ENCODE measurements around the gene YY2. TPM values are rescaled to one million over a fixed set of nuclear protein-coding genes. Genes with fewer than 3 reads are reported as not detected.

Gene YY2
- total and polyA plus RNA-seq, 9 of the 15 experiments (the other 6 are each of a cell fraction or from before 2014, with no cell fraction given), result 0.77 to 2.2 (median 1.1) TPM

DNA sequence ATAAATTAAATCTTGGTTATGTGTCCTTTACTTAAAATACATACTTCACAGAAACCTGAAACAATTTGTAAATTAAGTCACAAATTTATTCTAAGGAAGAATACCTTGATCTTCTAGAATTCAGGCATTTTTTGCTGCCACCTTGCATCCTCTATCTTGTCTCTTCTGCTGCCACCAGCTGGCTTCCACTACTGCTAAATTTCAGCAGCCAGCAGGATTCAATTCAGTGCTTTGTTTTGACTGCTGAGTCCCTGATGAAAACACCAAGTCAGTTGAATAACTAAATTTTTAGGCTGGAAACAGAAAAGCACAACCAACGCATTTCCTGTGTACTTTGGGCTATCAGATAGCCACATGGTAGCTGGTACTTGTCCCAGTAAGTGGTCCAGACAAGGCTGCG is 18.7 kb upstream of the YY2 start:
- Histone ChIP-seq H3K4me2 (ENCODE audit: insufficient read depth, low read length) (no peak overlapping the region), H2AFZ (ENCODE audit: low read depth, low read length) (no peak overlapping the region), H3K9me3 (replicated peaks; ENCODE audit: control insufficient read depth, insufficient read depth, low read depth, low read length) (no peaks in the 10 kb centered on the region), H3K4me3 (no peak overlapping the region), H3K9me1 (ENCODE audit: control insufficient read depth, insufficient read depth, low read length) (no peaks in the 10 kb centered on the region), H3K36me3 (ENCODE audit: control insufficient read depth, insufficient read depth, low read length) (no peaks in the 10 kb centered on the region), H3K4me1 (replicated peaks in 1 of 2; ENCODE audit: control insufficient read depth in 2 of 2, insufficient read depth in 2 of 2, low read length in 2 of 2) (no peaks in the 10 kb centered on the region), H3K27ac (ENCODE audit: extremely low read depth, low read depth, low read length) (no peak overlapping the region), H3K9ac (ENCODE audit: insufficient read depth in 1 of 2, low read depth in 2 of 2, low read length in 2 of 2) (no peak overlapping the region), H4K20me1 (replicated peaks; ENCODE audit: control insufficient read depth, insufficient read depth, low read length) (no peaks in the 10 kb centered on the region), H3K79me2 (ENCODE audit: control insufficient read depth, insufficient read depth, low read length) (peaks cover 17% of the 10 kb centered on the region), H3K27me3 (ENCODE audit: control insufficient read depth in 2 of 2, insufficient read depth in 2 of 2, low read length in 2 of 2) (no peaks in the 10 kb centered on the region)
- no peak for FAIRE-seq
- intact Hi-C loops (cut with micrococcal nuclease), result loop anchor here (5.0 to 10.0 kb wide), 3 partner anchors 105 to 908 kb away; partner anchors contain the start of gene SMS
- in situ Hi-C loops (cut with MboI), result no loop called here
- ChIA-PET CTCF (ENCODE audit: low intra/inter-chr PET ratio) (no interaction called here), POLR2A (no interaction called here)
- WGBS (ENCODE audit: insufficient coverage, low coverage, missing lambda C conversion rate), result 0% methylated on average over 2 of the region's 2 CpGs
- ATAC-seq, result no peak
- no TSS peak for BruUV-seq (replicated peaks)
- DNase-seq (ENCODE audit: extremely low read depth in 1 of 4, low spot score in 3 of 4), result no peak
- TF ChIP-seq TBL1XR1 (IDR thresholded peaks at IDR 0.05; ENCODE audit: low read length in 2 of 2) (no peak), HEY1 (CRISPR knock-in tag; IDR thresholded peaks at IDR 0.05; ENCODE audit: borderline replicate concordance) (no peak), ZNF766 (CRISPR knock-in tag; conservative IDR thresholded peaks at IDR 0.05) (no peak), MTA3 (IDR thresholded peaks at IDR 0.05; ENCODE audit: borderline replicate concordance) (no peak), PHB (CRISPR knock-in tag; IDR thresholded peaks at IDR 0.05) (no peak), CBX8 (IDR thresholded peaks at IDR 0.05; ENCODE audit: borderline replicate concordance, extremely low read depth, low read depth, low read length, poor library complexity, severe bottlenecking) (no peak), ZNF354B (CRISPR knock-in tag; IDR thresholded peaks at IDR 0.05) (no peak), ZNF785 (CRISPR knock-in tag; IDR thresholded peaks at IDR 0.05) (no peak), PTRF (tag; IDR thresholded peaks at IDR 0.05) (no peak), ETS2 (tag; IDR thresholded peaks at IDR 0.05; ENCODE audit: borderline replicate concordance, poor library complexity, severe bottlenecking) (no peak)
- TF ChIP-seq, protein P1, sequence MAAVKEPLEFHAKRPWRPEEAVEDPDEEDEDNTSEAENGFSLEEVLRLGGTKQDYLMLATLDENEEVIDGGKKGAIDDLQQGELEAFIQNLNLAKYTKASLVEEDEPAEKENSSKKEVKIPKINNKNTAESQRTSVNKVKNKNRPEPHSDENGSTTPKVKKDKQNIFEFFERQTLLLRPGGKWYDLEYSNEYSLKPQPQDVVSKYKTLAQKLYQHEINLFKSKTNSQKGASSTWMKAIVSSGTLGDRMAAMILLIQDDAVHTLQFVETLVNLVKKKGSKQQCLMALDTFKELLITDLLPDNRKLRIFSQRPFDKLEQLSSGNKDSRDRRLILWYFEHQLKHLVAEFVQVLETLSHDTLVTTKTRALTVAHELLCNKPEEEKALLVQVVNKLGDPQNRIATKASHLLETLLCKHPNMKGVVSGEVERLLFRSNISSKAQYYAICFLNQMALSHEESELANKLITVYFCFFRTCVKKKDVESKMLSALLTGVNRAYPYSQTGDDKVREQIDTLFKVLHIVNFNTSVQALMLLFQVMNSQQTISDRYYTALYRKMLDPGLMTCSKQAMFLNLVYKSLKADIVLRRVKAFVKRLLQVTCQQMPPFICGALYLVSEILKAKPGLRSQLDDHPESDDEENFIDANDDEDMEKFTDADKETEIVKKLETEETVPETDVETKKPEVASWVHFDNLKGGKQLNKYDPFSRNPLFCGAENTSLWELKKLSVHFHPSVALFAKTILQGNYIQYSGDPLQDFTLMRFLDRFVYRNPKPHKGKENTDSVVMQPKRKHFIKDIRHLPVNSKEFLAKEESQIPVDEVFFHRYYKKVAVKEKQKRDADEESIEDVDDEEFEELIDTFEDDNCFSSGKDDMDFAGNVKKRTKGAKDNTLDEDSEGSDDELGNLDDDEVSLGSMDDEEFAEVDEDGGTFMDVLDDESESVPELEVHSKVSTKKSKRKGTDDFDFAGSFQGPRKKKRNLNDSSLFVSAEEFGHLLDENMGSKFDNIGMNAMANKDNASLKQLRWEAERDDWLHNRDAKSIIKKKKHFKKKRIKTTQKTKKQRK (IDR thresholded peaks at IDR 0.05; ENCODE audit: borderline replicate concordance, low read depth, low read length), result no peak
- TF ChIP-seq, protein P2, sequence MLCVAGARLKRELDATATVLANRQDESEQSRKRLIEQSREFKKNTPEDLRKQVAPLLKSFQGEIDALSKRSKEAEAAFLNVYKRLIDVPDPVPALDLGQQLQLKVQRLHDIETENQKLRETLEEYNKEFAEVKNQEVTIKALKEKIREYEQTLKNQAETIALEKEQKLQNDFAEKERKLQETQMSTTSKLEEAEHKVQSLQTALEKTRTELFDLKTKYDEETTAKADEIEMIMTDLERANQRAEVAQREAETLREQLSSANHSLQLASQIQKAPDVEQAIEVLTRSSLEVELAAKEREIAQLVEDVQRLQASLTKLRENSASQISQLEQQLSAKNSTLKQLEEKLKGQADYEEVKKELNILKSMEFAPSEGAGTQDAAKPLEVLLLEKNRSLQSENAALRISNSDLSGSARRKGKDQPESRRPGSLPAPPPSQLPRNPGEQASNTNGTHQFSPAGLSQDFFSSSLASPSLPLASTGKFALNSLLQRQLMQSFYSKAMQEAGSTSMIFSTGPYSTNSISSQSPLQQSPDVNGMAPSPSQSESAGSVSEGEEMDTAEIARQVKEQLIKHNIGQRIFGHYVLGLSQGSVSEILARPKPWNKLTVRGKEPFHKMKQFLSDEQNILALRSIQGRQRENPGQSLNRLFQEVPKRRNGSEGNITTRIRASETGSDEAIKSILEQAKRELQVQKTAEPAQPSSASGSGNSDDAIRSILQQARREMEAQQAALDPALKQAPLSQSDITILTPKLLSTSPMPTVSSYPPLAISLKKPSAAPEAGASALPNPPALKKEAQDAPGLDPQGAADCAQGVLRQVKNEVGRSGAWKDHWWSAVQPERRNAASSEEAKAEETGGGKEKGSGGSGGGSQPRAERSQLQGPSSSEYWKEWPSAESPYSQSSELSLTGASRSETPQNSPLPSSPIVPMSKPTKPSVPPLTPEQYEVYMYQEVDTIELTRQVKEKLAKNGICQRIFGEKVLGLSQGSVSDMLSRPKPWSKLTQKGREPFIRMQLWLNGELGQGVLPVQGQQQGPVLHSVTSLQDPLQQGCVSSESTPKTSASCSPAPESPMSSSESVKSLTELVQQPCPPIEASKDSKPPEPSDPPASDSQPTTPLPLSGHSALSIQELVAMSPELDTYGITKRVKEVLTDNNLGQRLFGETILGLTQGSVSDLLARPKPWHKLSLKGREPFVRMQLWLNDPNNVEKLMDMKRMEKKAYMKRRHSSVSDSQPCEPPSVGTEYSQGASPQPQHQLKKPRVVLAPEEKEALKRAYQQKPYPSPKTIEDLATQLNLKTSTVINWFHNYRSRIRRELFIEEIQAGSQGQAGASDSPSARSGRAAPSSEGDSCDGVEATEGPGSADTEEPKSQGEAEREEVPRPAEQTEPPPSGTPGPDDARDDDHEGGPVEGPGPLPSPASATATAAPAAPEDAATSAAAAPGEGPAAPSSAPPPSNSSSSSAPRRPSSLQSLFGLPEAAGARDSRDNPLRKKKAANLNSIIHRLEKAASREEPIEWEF (CRISPR knock-in tag; IDR thresholded peaks at IDR 0.05), result no peak
- TF ChIP-seq, protein P3, sequence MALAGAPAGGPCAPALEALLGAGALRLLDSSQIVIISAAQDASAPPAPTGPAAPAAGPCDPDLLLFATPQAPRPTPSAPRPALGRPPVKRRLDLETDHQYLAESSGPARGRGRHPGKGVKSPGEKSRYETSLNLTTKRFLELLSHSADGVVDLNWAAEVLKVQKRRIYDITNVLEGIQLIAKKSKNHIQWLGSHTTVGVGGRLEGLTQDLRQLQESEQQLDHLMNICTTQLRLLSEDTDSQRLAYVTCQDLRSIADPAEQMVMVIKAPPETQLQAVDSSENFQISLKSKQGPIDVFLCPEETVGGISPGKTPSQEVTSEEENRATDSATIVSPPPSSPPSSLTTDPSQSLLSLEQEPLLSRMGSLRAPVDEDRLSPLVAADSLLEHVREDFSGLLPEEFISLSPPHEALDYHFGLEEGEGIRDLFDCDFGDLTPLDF (CRISPR knock-in tag; IDR thresholded peaks at IDR 0.05), result no peak

Data from K562 (cell line).